ENCODE results near the gene ABCC10. TPM values are rescaled to one million over a fixed set of nuclear protein-coding genes. Genes with fewer than 3 reads are reported as not detected.

ABCC10 gene
- total and polyA plus RNA-seq, 10 of the 15 experiments (the other 5 are each of a cell fraction or from before 2014, with no cell fraction given), result 0.80 to 18.2 (median 6.4) TPM

DNA sequence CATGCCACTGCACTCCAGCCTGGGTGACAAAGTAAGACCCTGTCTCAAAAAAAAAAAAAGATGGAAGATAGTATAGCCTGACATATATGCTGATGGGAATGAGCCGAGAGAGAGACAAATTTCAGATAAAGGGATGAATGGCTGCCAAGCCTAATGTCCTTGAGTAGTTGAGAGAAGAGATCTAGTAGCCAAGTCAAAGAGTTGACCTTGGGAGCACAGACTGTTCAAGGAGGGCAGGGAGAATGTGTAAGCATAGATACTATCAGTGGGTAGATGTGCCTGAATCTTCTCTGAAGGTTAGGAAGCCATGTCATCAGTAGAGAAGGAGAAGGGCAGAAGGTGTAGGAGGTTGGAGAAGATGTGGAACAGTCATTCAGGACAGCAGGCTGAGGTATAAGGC, 20.0 kb upstream of the ABCC10 start (continued):
- TF ChIP-seq ETV6 (conservative IDR thresholded peaks at IDR 0.05 in 1 of 2, IDR thresholded peaks at IDR 0.05 in 1 of 2; ENCODE audit: borderline replicate concordance in 1 of 2, low read depth in 1 of 2) (no peak), TBL1XR1 (IDR thresholded peaks at IDR 0.05; ENCODE audit: low read depth, low read length) (no peak), PAX5 (IDR thresholded peaks at IDR 0.05; ENCODE audit: borderline replicate concordance, low read depth, low read length) (no peak), ZNF274 (IDR thresholded peaks at IDR 0.05; ENCODE audit: insufficient read depth, insufficient read length) (no peak), TCF7 (IDR thresholded peaks at IDR 0.05; ENCODE audit: borderline replicate concordance) (no peak), MTA3 (IDR thresholded peaks at IDR 0.05; ENCODE audit: borderline replicate concordance, low read length) (no peak)

DNA sequence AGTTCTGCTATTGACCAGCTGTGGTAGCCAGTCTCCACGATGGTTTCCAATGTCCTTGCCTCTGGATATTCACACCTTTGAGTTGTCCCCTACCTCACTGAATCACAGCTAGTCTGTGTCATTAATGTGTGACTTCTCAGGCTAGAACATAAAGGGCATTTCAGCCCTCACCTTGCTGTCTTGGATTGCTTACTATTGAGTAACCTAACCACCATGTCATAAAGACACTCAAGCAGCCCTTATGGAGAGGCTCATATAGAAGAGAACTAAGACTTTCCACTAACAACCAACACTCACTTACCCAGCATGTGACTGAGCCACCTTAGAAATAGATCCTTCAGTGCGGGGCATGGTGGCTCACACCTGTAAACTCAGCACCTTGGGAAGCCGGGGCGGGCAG, 19.1 kb upstream of the ABCC10 start:
- ChIA-PET SMC1A (ENCODE audit: uncharacterized antibody, unreplicated experiment) (no interaction called here), RAD21 (ENCODE audit: unreplicated experiment) (no interaction called here), POLR2A (no interaction called here), CTCF (interaction anchor here (0.6 to 0.7 kb wide), 2 partner anchors 312 to 314 kb away, joined by 3 read pairs; no protein-coding TSS in a partner anchor)
- H3K27me3 ChIP-seq (replicated peaks in 1 of 2; ENCODE audit: control insufficient read depth in 2 of 2, insufficient read depth in 2 of 2, low read length in 1 of 2), result no peaks in the 10 kb centered on the region
- no peaks in the 10 kb centered on the region for H3K79me2 ChIP-seq (ENCODE audit: control insufficient read depth, insufficient read depth, low read length)
- no TSS peak for BruUV-seq (replicated peaks)
- DNase-seq (ENCODE audit: low read depth, low spot score) (no peak), ATAC-seq (no peak), FAIRE-seq (no peak)
- 90% methylated on average over 4 of the region's 4 CpGs for WGBS (ENCODE audit: insufficient coverage, insufficient replicate concordance, low lambda C conversion rate, missing lambda C conversion rate)
- in situ Hi-C loops (cut with MboI), result no loop called here
- no peaks in the 10 kb centered on the region for H4K20me1 ChIP-seq (ENCODE audit: control insufficient read depth, insufficient read depth)
- H3K27ac ChIP-seq (ENCODE audit: control insufficient read depth, insufficient read depth), result no peak overlapping the region
- intact Hi-C loops (cut with micrococcal nuclease; ENCODE audit: unreplicated experiment), result no loop called here
- H3K9me3 ChIP-seq (replicated peaks; ENCODE audit: control insufficient read depth, insufficient read depth, low read length), result no peaks in the 10 kb centered on the region; the same call in 1 of the 3 replicates
- H3K36me3 ChIP-seq (ENCODE audit: control insufficient read depth in 2 of 2, insufficient read depth in 2 of 2, low read length in 1 of 2), result peaks cover 0 to 6% of the 10 kb centered on the region in 2 experiments; a peak in 2 of 4 replicates
- H3K4me3 ChIP-seq, result no peak overlapping the region
- H3K4me2 ChIP-seq (ENCODE audit: control insufficient read depth, insufficient read depth), result no peak overlapping the region
- H3K9ac ChIP-seq (ENCODE audit: control insufficient read depth, insufficient read depth, low read length), result no peak overlapping the region
- no peak overlapping the region for H2AFZ ChIP-seq (ENCODE audit: control insufficient read depth, low read depth, low read length)
- no peaks in the 10 kb centered on the region for H3K4me1 ChIP-seq (ENCODE audit: control insufficient read depth, insufficient read depth, low read length)
- TF ChIP-seq ZNF207 (IDR thresholded peaks at IDR 0.05; ENCODE audit: borderline replicate concordance), result no peak
- no peak for TF ChIP-seq NR2C2 (IDR thresholded peaks at IDR 0.05; ENCODE audit: borderline replicate concordance, control insufficient read depth, insufficient read length, low read depth)
- no peak for TF ChIP-seq JUND (IDR thresholded peaks at IDR 0.05; ENCODE audit: low read depth, low read length)
- no peak for TF ChIP-seq STAT1 (conservative IDR thresholded peaks at IDR 0.05)
- TF ChIP-seq, protein P1, sequence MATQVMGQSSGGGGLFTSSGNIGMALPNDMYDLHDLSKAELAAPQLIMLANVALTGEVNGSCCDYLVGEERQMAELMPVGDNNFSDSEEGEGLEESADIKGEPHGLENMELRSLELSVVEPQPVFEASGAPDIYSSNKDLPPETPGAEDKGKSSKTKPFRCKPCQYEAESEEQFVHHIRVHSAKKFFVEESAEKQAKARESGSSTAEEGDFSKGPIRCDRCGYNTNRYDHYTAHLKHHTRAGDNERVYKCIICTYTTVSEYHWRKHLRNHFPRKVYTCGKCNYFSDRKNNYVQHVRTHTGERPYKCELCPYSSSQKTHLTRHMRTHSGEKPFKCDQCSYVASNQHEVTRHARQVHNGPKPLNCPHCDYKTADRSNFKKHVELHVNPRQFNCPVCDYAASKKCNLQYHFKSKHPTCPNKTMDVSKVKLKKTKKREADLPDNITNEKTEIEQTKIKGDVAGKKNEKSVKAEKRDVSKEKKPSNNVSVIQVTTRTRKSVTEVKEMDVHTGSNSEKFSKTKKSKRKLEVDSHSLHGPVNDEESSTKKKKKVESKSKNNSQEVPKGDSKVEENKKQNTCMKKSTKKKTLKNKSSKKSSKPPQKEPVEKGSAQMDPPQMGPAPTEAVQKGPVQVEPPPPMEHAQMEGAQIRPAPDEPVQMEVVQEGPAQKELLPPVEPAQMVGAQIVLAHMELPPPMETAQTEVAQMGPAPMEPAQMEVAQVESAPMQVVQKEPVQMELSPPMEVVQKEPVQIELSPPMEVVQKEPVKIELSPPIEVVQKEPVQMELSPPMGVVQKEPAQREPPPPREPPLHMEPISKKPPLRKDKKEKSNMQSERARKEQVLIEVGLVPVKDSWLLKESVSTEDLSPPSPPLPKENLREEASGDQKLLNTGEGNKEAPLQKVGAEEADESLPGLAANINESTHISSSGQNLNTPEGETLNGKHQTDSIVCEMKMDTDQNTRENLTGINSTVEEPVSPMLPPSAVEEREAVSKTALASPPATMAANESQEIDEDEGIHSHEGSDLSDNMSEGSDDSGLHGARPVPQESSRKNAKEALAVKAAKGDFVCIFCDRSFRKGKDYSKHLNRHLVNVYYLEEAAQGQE (IDR thresholded peaks at IDR 0.05; ENCODE audit: low read depth, low read length), result no peak
- no peak for TF ChIP-seq BRCA1 (IDR thresholded peaks at IDR 0.05; ENCODE audit: low read depth, low read length)
- TF ChIP-seq, protein P2, sequence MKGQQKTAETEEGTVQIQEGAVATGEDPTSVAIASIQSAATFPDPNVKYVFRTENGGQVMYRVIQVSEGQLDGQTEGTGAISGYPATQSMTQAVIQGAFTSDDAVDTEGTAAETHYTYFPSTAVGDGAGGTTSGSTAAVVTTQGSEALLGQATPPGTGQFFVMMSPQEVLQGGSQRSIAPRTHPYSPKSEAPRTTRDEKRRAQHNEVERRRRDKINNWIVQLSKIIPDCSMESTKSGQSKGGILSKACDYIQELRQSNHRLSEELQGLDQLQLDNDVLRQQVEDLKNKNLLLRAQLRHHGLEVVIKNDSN (IDR thresholded peaks at IDR 0.05; ENCODE audit: borderline replicate concordance, extremely low read length, insufficient read depth, low read depth, low read length), result no peak
- TF ChIP-seq GATAD2B (conservative IDR thresholded peaks at IDR 0.05; ENCODE audit: low read depth), result no peak
- TF ChIP-seq EP300 (IDR thresholded peaks at IDR 0.05; ENCODE audit: borderline replicate concordance in 1 of 2, control insufficient read depth in 1 of 2, low read depth in 2 of 2, low read length in 2 of 2), result no peak
- TF ChIP-seq, protein P3, sequence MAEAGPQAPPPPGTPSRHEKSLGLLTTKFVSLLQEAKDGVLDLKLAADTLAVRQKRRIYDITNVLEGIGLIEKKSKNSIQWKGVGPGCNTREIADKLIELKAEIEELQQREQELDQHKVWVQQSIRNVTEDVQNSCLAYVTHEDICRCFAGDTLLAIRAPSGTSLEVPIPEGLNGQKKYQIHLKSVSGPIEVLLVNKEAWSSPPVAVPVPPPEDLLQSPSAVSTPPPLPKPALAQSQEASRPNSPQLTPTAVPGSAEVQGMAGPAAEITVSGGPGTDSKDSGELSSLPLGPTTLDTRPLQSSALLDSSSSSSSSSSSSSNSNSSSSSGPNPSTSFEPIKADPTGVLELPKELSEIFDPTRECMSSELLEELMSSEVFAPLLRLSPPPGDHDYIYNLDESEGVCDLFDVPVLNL (IDR thresholded peaks at IDR 0.05; ENCODE audit: low read depth, low read length), result no peak
- no peak for TF ChIP-seq POU2F2 (IDR thresholded peaks at IDR 0.05; ENCODE audit: borderline replicate concordance, low read depth, low read length)
- TF ChIP-seq RAD21 (IDR thresholded peaks at IDR 0.05; ENCODE audit: insufficient read depth, low read depth, low read length), result no peak
- TF ChIP-seq WRNIP1 (IDR thresholded peaks at IDR 0.05; ENCODE audit: borderline replicate concordance, low read depth, low read length), result no peak

All from GM12878 (cell line).